Endothelial cell of umbilical vein (primary cell): ENCODE results near the gene IL31RA.

Experiments used
- EZH2 ChIP-seq: IDR thresholded peaks from 2 replicates; pipeline ENCODE4 v1.6.1; 2012; ENCODE audit warnings: borderline replicate concordance, low read depth, mild to moderate bottlenecking, moderate library complexity, low read length, inconsistent platforms; ENCODE audit not compliant: severe bottlenecking
- MYC ChIP-seq: IDR thresholded peaks from one replicate; pipeline ENCODE4 v1.6.1; 2011; ENCODE audit warnings: mild to moderate bottlenecking, low read depth, low read length
- POLR2A ChIP-seq: IDR thresholded peaks from 2 replicates; pipeline ENCODE4 v1.6.1; 2012; ENCODE audit warnings: low read depth, mild to moderate bottlenecking, control low read depth, low read length
- POLR2AphosphoS5 ChIP-seq: IDR thresholded peaks from 2 replicates; pipeline ENCODE4 v1.6.1; 2012; ENCODE audit warnings: low read depth, mild to moderate bottlenecking, control low read depth, low read length, moderate library complexity; ENCODE audit not compliant: insufficient read depth
- TF ChIP-seq, protein P1 (sequence below), 2 donors: IDR thresholded peaks; 1 replicate in 1 of 2; 2 replicates in 1 of 2; pipeline ENCODE4 v1.5.1; 2011; ENCODE audit warnings: low read length in 2 of 2, mild to moderate bottlenecking in 2 of 2, moderate library complexity in 2 of 2, control low read depth in 1 of 2, inconsistent platforms in 1 of 2, low read depth in 1 of 2; ENCODE audit not compliant: insufficient read depth in 1 of 2; ENCODE audit errors: extremely low read depth in 1 of 2

GRCh38 chr5:55821731-55822512 is 29.2 kb upstream of the IL31RA start:
- TF ChIP-seq MYC: no peak
- TF ChIP-seq, protein P1, sequence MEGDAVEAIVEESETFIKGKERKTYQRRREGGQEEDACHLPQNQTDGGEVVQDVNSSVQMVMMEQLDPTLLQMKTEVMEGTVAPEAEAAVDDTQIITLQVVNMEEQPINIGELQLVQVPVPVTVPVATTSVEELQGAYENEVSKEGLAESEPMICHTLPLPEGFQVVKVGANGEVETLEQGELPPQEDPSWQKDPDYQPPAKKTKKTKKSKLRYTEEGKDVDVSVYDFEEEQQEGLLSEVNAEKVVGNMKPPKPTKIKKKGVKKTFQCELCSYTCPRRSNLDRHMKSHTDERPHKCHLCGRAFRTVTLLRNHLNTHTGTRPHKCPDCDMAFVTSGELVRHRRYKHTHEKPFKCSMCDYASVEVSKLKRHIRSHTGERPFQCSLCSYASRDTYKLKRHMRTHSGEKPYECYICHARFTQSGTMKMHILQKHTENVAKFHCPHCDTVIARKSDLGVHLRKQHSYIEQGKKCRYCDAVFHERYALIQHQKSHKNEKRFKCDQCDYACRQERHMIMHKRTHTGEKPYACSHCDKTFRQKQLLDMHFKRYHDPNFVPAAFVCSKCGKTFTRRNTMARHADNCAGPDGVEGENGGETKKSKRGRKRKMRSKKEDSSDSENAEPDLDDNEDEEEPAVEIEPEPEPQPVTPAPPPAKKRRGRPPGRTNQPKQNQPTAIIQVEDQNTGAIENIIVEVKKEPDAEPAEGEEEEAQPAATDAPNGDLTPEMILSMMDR (IDR thresholded peaks at IDR 0.05; ENCODE audit: extremely low read depth in 1 of 2, insufficient read depth in 1 of 2, low read depth in 1 of 2, low read length in 2 of 2): no peak
- no peak for TF ChIP-seq POLR2A
- TF ChIP-seq EZH2: no peak
- TF ChIP-seq POLR2AphosphoS5: no peak
